Body of pancreas (tissue), 4 donors: ENCODE results near the gene CNGA3.

Source experiments
- CTCF ChIP-seq, 7 experiments: fragments of 450-650 bp in 4 of 7; fragments of 200-600 bp in 3 of 7; sonication (generic) in 3 of 7; IDR thresholded peaks; one replicate each; pipeline ENCODE4 v1.5.1; 2016 to 2019; ENCODE audit warnings: antibody characterized with exemption in 7 of 7
- POLR2A ChIP-seq, 3 donors: fragments of 450-650 bp; IDR thresholded peaks; one replicate each; pipeline ENCODE4 v1.6.1; 2016; ENCODE audit warnings: antibody characterized with exemption in 3 of 3, mild to moderate bottlenecking in 2 of 3

- peak in 3 of 7 experiments; percentile 10 to 64 (median 52) for TF ChIP-seq CTCF (IDR thresholded peaks at IDR 0.05)
- TF ChIP-seq POLR2A (IDR thresholded peaks at IDR 0.05), result no peak
Observed at GRCh38 chr2:98444436-98445176, 98.3 kb downstream of the CNGA3 start, which contains the start of gene INPP4A.
